ENCODE data around the gene MYBPH. TPM values are rescaled to one million over a fixed set of nuclear protein-coding genes. Genes with fewer than 3 reads are reported as not detected.

Gene MYBPH
- total RNA-seq, 1 experiment from 2014 or later, result not detected

DNA sequence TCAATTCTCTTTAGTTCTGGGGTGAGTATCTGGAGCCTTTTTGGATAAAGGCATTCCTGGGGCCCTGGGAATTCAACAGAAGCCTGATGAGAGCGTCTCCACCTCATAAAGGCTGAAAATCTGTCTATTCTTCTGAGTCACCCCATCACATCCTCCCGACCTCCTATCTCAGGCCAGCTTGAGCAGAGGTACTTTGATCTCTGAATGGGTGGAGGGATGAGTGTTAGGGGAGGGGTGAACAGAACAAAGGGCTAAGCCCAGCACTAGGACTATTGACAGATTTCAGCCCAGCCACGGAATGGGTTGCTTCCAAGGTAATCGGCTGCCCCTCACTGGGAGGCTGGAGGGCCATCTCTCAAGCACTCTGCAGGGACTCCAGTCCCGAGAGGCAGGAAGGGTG, 2.5 kb upstream of the MYBPH start:
- H4K5ac ChIP-seq (ENCODE audit: insufficient read length, low read depth, low read length), result no peak overlapping the region
- H3K56ac ChIP-seq (ENCODE audit: insufficient read length, low read depth, low read length), result no peak overlapping the region
- no peak overlapping the region for H3K18ac ChIP-seq (ENCODE audit: insufficient read length, low read depth, low read length)
- H3K27me3 Mint-ChIP-seq (ENCODE audit: low read depth), result peaks cover 1% of the 10 kb centered on the region; the same call in 1 of the 2 replicates
- no peaks in the 10 kb centered on the region for H3K36me3 Mint-ChIP-seq (ENCODE audit: insufficient read depth in 1 of 3, low read depth in 3 of 3)
- H3K14ac ChIP-seq (ENCODE audit: insufficient read depth, low read length), result no peak overlapping the region; the same call in 1 of the 2 replicates
- H2BK120ac ChIP-seq (ENCODE audit: low read depth, low read length, poor library complexity, severe bottlenecking), result no peak overlapping the region
- H3K9me3 Mint-ChIP-seq, result no peaks in the 10 kb centered on the region
- no peak overlapping the region for H4K91ac ChIP-seq (ENCODE audit: insufficient read length, low read depth, low read length)
- no peaks in the 10 kb centered on the region for H4K20me1 ChIP-seq (ENCODE audit: control insufficient read depth, insufficient read depth, insufficient read length)
- no peaks in the 10 kb centered on the region for H3K9me3 ChIP-seq (ENCODE audit: control insufficient read depth, low read depth, low read length)
- no peaks in the 10 kb centered on the region for H3K4me1 ChIP-seq (ENCODE audit: insufficient read depth, low read length)
- TF ChIP-seq CTCF (conservative IDR thresholded peaks at IDR 0.05), result no peak
- no peaks in the 10 kb centered on the region for H3K27me3 ChIP-seq (ENCODE audit: insufficient read depth, low read length)
- H3K9ac ChIP-seq (ENCODE audit: extremely low read depth, insufficient read length, low read length), result no peak overlapping the region
- DNase-seq, result peak; percentile 47
- H2BK20ac ChIP-seq (ENCODE audit: low read depth, low read length, poor library complexity, severe bottlenecking), result no peak overlapping the region
- H2AFZ ChIP-seq (ENCODE audit: low read length), result no peak overlapping the region
- H3K23me2 ChIP-seq (ENCODE audit: insufficient read length, low read depth, low read length, poor library complexity, severe bottlenecking), result no peaks in the 10 kb centered on the region
- no peaks in the 10 kb centered on the region for H3K79me1 ChIP-seq (ENCODE audit: insufficient read depth, low read depth, low read length, poor library complexity, severe bottlenecking)
- H3K23ac ChIP-seq (ENCODE audit: insufficient read length, low read depth, low read length), result no peak overlapping the region
- no peak overlapping the region for H2BK15ac ChIP-seq (ENCODE audit: low read depth, low read length)
- H3K4me3 Mint-ChIP-seq, result no peak overlapping the region; a peak in 1 of 5 replicates
- H2BK12ac ChIP-seq (ENCODE audit: insufficient read length, low read depth, low read length), result no peak overlapping the region
- H4K8ac ChIP-seq (replicated peaks; ENCODE audit: insufficient read length, low read depth, low read length), result no peak overlapping the region
- no peak overlapping the region for H2BK5ac ChIP-seq (ENCODE audit: insufficient read length, low read length)
- no peak overlapping the region for H2AK5ac ChIP-seq (ENCODE audit: insufficient read length, low read length)
- H3K4me1 Mint-ChIP-seq, result peaks cover 26 to 34% of the 10 kb centered on the region in 2 experiments
- WGBS (ENCODE audit: extremely low coverage, insufficient read length, low lambda C conversion rate), result no CpG with 5 or more reads among the region's 5 CpGs
- H3K27ac ChIP-seq (ENCODE audit: insufficient read length, low read depth, low read length), result no peak overlapping the region
- H3K4ac ChIP-seq (ENCODE audit: low read depth, low read length), result no peak overlapping the region
- H3K79me2 ChIP-seq (ENCODE audit: insufficient read depth, low read length), result no peaks in the 10 kb centered on the region
- H3K27ac Mint-ChIP-seq, result no peak overlapping the region
- H3K4me2 ChIP-seq (ENCODE audit: insufficient read depth, insufficient read length, low read length), result no peak overlapping the region
- no peak overlapping the region for H3T11ph ChIP-seq (ENCODE audit: low read length)

Measured in H9 (cell line).